Sigmoid colon (tissue), 4 donors: ENCODE data around the gene CDC42EP3.

ENCODE experiments used
- POLR2A ChIP-seq, 2 donors: fragments of 450-650 bp; IDR thresholded peaks; one replicate each; pipeline ENCODE4 v1.6.1; 2016; ENCODE audit warnings: antibody characterized with exemption in 2 of 2, mild to moderate bottlenecking in 2 of 2, moderate library complexity in 2 of 2
- POLR2AphosphoS5 ChIP-seq, 4 donors: sonication (generic); formaldehyde crosslinking; IDR thresholded peaks; one replicate each; pipeline ENCODE4 v1.6.1; 2017; ENCODE audit warnings: antibody characterized with exemption in 4 of 4
- TF ChIP-seq, protein P1 (sequence below), 4 experiments: fragments of 450-650 bp in 3 of 4; fragments of 200-600 bp in 1 of 4; IDR thresholded peaks; one replicate each; pipeline ENCODE4 v1.5.1; 2016 to 2019; ENCODE audit warnings: antibody characterized with exemption in 4 of 4, mild to moderate bottlenecking in 3 of 4, moderate library complexity in 2 of 4

DNA sequence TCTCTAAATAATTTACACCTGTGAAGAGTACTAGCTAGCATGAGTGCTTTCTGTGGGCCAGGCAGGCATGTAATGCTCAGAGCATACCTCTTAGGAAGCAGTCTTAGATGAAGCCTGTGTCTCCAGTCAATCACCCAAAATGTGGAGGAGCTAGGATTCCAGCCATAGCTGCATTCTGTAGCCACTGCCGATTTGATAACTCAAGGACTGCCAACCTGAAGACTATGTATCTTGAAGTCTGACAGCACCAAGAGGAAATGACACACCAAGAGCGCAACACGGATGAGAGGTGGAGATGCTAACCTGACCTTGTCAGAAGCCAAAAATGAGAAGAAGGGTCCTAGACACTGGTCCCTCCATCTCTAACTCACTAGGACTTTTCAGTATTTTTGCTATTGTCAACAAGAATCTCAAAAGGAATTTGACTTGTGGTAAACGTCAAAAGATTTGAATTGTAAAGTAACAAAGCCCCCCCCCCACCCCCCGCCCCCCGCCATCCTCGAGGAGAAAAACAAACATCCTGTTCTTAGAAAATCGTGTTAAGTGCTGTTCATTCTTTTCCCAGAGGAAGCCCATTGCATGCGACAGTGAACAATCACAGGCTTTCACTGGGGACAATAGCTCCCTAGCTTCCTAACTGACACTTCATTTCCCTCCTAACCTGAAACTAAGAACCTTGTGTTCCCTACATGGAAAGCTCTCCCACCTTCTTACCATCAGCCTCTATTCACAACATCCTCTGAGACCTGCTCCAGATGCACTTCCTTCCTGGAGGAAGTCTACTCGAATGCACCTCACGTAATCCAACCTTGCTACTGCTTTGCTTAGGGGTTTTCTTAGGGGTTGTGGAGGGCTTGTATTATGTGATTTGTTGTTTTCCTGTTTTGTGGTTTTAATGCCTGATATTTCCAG lies 14.7 kb downstream of the CDC42EP3 start:
- TF ChIP-seq POLR2AphosphoS5 (IDR thresholded peaks at IDR 0.05) (peak; percentile 7 to 46 (median 30)), POLR2A (IDR thresholded peaks at IDR 0.05) (no peak)
- TF ChIP-seq, protein P1, sequence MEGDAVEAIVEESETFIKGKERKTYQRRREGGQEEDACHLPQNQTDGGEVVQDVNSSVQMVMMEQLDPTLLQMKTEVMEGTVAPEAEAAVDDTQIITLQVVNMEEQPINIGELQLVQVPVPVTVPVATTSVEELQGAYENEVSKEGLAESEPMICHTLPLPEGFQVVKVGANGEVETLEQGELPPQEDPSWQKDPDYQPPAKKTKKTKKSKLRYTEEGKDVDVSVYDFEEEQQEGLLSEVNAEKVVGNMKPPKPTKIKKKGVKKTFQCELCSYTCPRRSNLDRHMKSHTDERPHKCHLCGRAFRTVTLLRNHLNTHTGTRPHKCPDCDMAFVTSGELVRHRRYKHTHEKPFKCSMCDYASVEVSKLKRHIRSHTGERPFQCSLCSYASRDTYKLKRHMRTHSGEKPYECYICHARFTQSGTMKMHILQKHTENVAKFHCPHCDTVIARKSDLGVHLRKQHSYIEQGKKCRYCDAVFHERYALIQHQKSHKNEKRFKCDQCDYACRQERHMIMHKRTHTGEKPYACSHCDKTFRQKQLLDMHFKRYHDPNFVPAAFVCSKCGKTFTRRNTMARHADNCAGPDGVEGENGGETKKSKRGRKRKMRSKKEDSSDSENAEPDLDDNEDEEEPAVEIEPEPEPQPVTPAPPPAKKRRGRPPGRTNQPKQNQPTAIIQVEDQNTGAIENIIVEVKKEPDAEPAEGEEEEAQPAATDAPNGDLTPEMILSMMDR (IDR thresholded peaks at IDR 0.05) = no peak
